Small intestine (tissue), 7 donors: ENCODE results near the gene NUDT14. TPM values are rescaled to one million over a fixed set of nuclear protein-coding genes. Genes with fewer than 3 reads are reported as not detected.

ENCODE experiments used
- DNase-seq, 2 donors: peaks; one replicate each; pipeline versions ENCODE4 v3.0.0 to v3.0.0-alpha.2; 2013
- FAIRE-seq: peaks from 2 replicates; lab custom pipeline; 2012; peaks lifted over from hg19 to GRCh38; lab: Jason Lieb, UNC
- H3K27ac ChIP-seq, 3 donors: one replicate each; pipeline ENCODE4 v1.5.1; 2013; ENCODE audit warnings: low read length in 2 of 3, mild to moderate bottlenecking in 2 of 3, control low read depth in 1 of 3, inconsistent platforms in 1 of 3, low read depth in 1 of 3, moderate library complexity in 1 of 3
- H3K27me3 ChIP-seq, 3 donors: one replicate each; pipeline ENCODE4 v1.6.1; 2013; ENCODE audit warnings: low read length in 3 of 3, inconsistent platforms in 1 of 3; ENCODE audit not compliant: control insufficient read depth in 3 of 3, insufficient read depth in 3 of 3
- H3K36me3 ChIP-seq, 3 donors: one replicate each; pipeline ENCODE4 v1.6.1; 2013; ENCODE audit warnings: low read length in 3 of 3, inconsistent platforms in 1 of 3, low read depth in 1 of 3, mild to moderate bottlenecking in 1 of 3, moderate library complexity in 1 of 3; ENCODE audit not compliant: control insufficient read depth in 3 of 3, insufficient read depth in 2 of 3
- H3K4me1 ChIP-seq, 3 donors: one replicate each; pipeline ENCODE4 v1.6.1; 2013; ENCODE audit warnings: low read length in 2 of 3, inconsistent platforms in 1 of 3, low read depth in 1 of 3, mild to moderate bottlenecking in 1 of 3, moderate library complexity in 1 of 3; ENCODE audit not compliant: control insufficient read depth in 3 of 3, insufficient read depth in 2 of 3
- H3K4me3 ChIP-seq, 3 donors: one replicate each; pipeline ENCODE4 v1.5.1; 2013; ENCODE audit warnings: low read length in 3 of 3, control low read depth in 1 of 3, inconsistent platforms in 1 of 3, low read depth in 1 of 3, mild to moderate bottlenecking in 1 of 3, moderate library complexity in 1 of 3
- H3K9me3 ChIP-seq, 2 donors: one replicate each; pipeline ENCODE4 v1.6.1; 2013; ENCODE audit warnings: low read depth in 1 of 2, low read length in 1 of 2; ENCODE audit not compliant: control insufficient read depth in 2 of 2, insufficient read depth in 1 of 2
- WGBS, 3 donors: extraction: QIAGEN DNeasy Blood & Tissue Kit; methylation state at CpG; one replicate each; pipeline ENCODE4 v1.1.7; 2013; 5-methylcytosine and 5-hydroxymethylcytosine counted together
- polyA plus RNA-seq, 4 donors: library from polyadenylated mRNA; stranded (reverse) in 3 of 4; unstranded in 1 of 4; fragments of 200-250 nt in 3 of 4; fragments of 120-200 nt in 1 of 4; gene quantifications; one replicate each; pipeline versions ENCODE4 v1.2.1 to v1.2.3, GENCODE V29; 2013
- donor health status: healthy with polysubstance abuse.
- donor health status: control.
- donor health status: control.
- donor health status: Bipolar disorder and iron deficiency.
- donor health status: healthy.

Gene NUDT14
- polyA plus RNA-seq, 4 donors: 25.9 to 68.1 (median 51.7) TPM

GRCh38 chr14:105216490-105217247 is 35.6 kb upstream of the NUDT14 start:
- Histone ChIP-seq H3K27me3 (no peaks in the 10 kb centered on the region), H3K9me3 (no peaks in the 10 kb centered on the region), H3K36me3 (peaks cover 2 to 88% (median 15%) of the 10 kb centered on the region in 3 donors), H3K4me1 (no peaks in the 10 kb centered on the region), H3K27ac (no peak overlapping the region), H3K4me3 (no peak overlapping the region)
- 86 to 94% (median 93%) methylated on average over 30 of the region's 30 CpGs for WGBS, 3 donors
- no peak for FAIRE-seq
- no peak for DNase-seq

- WGBS, 3 donors: 81 to 98% (median 93%) methylated on average over 3 of the region's 3 CpGs
- DNase-seq (no peak), FAIRE-seq (no peak)
- H3K36me3 ChIP-seq: peaks cover 2 to 88% (median 11%) of the 10 kb centered on the region in 3 donors
- no peaks in the 10 kb centered on the region for H3K27me3 ChIP-seq
- no peak overlapping the region for H3K4me3 ChIP-seq
- no peaks in the 10 kb centered on the region for H3K9me3 ChIP-seq
- no peak overlapping the region for H3K27ac ChIP-seq
- no peaks in the 10 kb centered on the region for H3K4me1 ChIP-seq
These were observed 34.5 kb upstream of the NUDT14 start for GRCh38 chr14:105215602-105216001.

GRCh38 chr14:105214324-105214915 is 33.3 kb upstream of the NUDT14 start:
- WGBS, 3 donors: 87 to 91% (median 88%) methylated on average over 12 to 14 of the region's 14 CpGs
- H3K27me3 ChIP-seq: no peaks in the 10 kb centered on the region
- no peaks in the 10 kb centered on the region for H3K9me3 ChIP-seq
- FAIRE-seq (no peak), DNase-seq (no peak)
- no peak overlapping the region for H3K4me3 ChIP-seq
- peaks cover 10 to 88% (median 15%) of the 10 kb centered on the region in 3 donors for H3K36me3 ChIP-seq
- H3K4me1 ChIP-seq: no peaks in the 10 kb centered on the region
- H3K27ac ChIP-seq: no peak overlapping the region

GRCh38 chr14:105213361-105213760 is 32.2 kb upstream of the NUDT14 start:
- H3K36me3 ChIP-seq: peaks cover 10 to 84% (median 15%) of the 10 kb centered on the region in 3 donors
- 86 to 97% (median 94%) methylated on average over 8 to 10 of the region's 10 CpGs for WGBS, 3 donors
- DNase-seq (no peak), FAIRE-seq (no peak)
- H3K27ac ChIP-seq: no peak overlapping the region
- H3K27me3 ChIP-seq: no peaks in the 10 kb centered on the region
- H3K4me1 ChIP-seq: no peaks in the 10 kb centered on the region
- no peak overlapping the region for H3K4me3 ChIP-seq
- H3K9me3 ChIP-seq: no peaks in the 10 kb centered on the region

- FAIRE-seq (no peak), DNase-seq (no peak)
- H3K36me3 ChIP-seq: peaks cover 10 to 80% (median 15%) of the 10 kb centered on the region in 3 donors
- no peaks in the 10 kb centered on the region for H3K27me3 ChIP-seq
- no peaks in the 10 kb centered on the region for H3K4me1 ChIP-seq
- WGBS, 3 donors: 86 to 92% (median 89%) methylated on average over 17 to 18 of the region's 18 CpGs
- no peak overlapping the region for H3K27ac ChIP-seq
- H3K9me3 ChIP-seq: no peaks in the 10 kb centered on the region
- no peak overlapping the region for H3K4me3 ChIP-seq
These were observed 31.6 kb upstream of the NUDT14 start for GRCh38 chr14:105212541-105213300.

- H3K27me3 ChIP-seq: no peaks in the 10 kb centered on the region
- no peak for DNase-seq
These were observed 30.6 kb upstream of the NUDT14 start for GRCh38 chr14:105211758-105212089.

GRCh38 chr14:105211086-105211757 is 30.1 kb upstream of the NUDT14 start:
- Histone ChIP-seq H3K9me3 (no peaks in the 10 kb centered on the region), H3K36me3 (peaks cover 10 to 65% (median 15%) of the 10 kb centered on the region in 3 donors), H3K27ac (no peak overlapping the region), H3K4me1 (no peaks in the 10 kb centered on the region), H3K4me3 (no peak overlapping the region), H3K27me3 (no peaks in the 10 kb centered on the region)
- no peak for FAIRE-seq
- no peak for DNase-seq
- 89 to 94% (median 93%) methylated on average over 20 to 23 of the region's 23 CpGs for WGBS, 3 donors

More at GRCh38 chr14:105211758-105212089, 30.6 kb upstream of the NUDT14 start:
- Histone ChIP-seq H3K36me3 (peaks cover 10 to 70% (median 15%) of the 10 kb centered on the region in 3 donors), H3K9me3 (no peaks in the 10 kb centered on the region), H3K27ac (no peak overlapping the region), H3K4me3 (no peak overlapping the region), H3K4me1 (no peaks in the 10 kb centered on the region)
- 85 to 96% (median 95%) methylated on average over 8 to 9 of the region's 9 CpGs for WGBS, 3 donors
- FAIRE-seq: no peak
